ENCODE results near the gene OPRD1. TPM values are rescaled to one million over a fixed set of nuclear protein-coding genes. Genes with fewer than 3 reads are reported as not detected.

Gene OPRD1
- polyA plus RNA-seq, 1 of the 3 experiments (the other 2 are of a cell fraction) = 0.07 TPM

DNA sequence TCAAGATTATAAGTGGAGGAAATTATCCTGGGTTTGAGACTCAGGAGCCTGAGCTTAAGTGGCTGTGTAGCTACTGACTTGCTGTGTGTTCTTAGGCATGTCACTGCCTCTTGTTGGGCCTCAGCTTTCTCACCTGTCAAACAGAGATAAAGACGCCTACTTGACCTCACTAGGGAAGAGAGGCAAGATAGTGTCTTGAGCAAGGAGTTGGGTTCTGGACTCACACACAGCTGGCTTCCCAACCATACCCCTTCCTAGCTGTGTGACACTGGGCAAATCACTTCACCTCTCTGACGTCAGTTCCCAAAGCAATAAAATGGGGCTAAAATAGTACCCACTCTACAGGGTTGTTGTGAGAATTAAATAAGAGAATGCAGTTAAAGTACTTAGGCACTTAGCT, 90.8 kb downstream of the OPRD1 start:
- no peak overlapping the region for H3K9ac ChIP-seq
- H3K9me3 ChIP-seq = no peaks in the 10 kb centered on the region
- TF ChIP-seq YY1 (IDR thresholded peaks at IDR 0.05; ENCODE audit: low read depth) (no peak), NRF1 (IDR thresholded peaks at IDR 0.05; ENCODE audit: low read depth, low read length) (no peak), CTCF (IDR thresholded peaks at IDR 0.05) (no peak), FOXM1 (IDR thresholded peaks at IDR 0.05; ENCODE audit: low read depth) (no peak), TEAD4 (IDR thresholded peaks at IDR 0.05; ENCODE audit: borderline replicate concordance, insufficient read depth) (no peak), MXI1 (IDR thresholded peaks at IDR 0.05; ENCODE audit: low read depth, low read length) (no peak), USF2 (IDR thresholded peaks at IDR 0.05; ENCODE audit: borderline replicate concordance, low read depth, low read length) (no peak), JUND (IDR thresholded peaks at IDR 0.05) (no peak), FOXJ3 (CRISPR knock-in tag; IDR thresholded peaks at IDR 0.05) (no peak), FOSL2 (IDR thresholded peaks at IDR 0.05; ENCODE audit: borderline replicate concordance, low read depth) (no peak), POLR2AphosphoS5 (IDR thresholded peaks at IDR 0.05; ENCODE audit: low read depth, low read length) (no peak), TCF12 (IDR thresholded peaks at IDR 0.05) (no peak)
- TF ChIP-seq, protein P1, sequence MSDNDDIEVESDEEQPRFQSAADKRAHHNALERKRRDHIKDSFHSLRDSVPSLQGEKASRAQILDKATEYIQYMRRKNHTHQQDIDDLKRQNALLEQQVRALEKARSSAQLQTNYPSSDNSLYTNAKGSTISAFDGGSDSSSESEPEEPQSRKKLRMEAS (IDR thresholded peaks at IDR 0.05; ENCODE audit: low read depth) = no peak
- H3K9me2 ChIP-seq = no peaks in the 10 kb centered on the region
- H3K27ac ChIP-seq (ENCODE audit: low read depth in 2 of 2, low read length in 1 of 2) = no peak overlapping the region
- ChIA-PET CTCF (interaction anchor here (0.9 to 2.0 kb wide), 4 partner anchors 8 to 132 kb away, joined by 4 to 6 read pairs (median 5); no protein-coding TSS in a partner anchor), POLR2A (interaction anchor here (1.4 kb wide), 1 partner anchor 11 kb away, joined by 11 read pairs; the partner anchor contains the start of gene EPB41)
- H4K20me1 ChIP-seq (ENCODE audit: insufficient read depth) = no peaks in the 10 kb centered on the region
- WGBS (ENCODE audit: low lambda C conversion rate) = 93% methylated on average over 2 of the region's 2 CpGs
- H3K4me3 ChIP-seq (ENCODE audit: low read depth in 2 of 2, low read length in 1 of 2) = no peak overlapping the region
- peaks cover 13 to 17% of the 10 kb centered on the region in 2 experiments; a peak in 2 of 4 replicates for H3K4me1 ChIP-seq (ENCODE audit: control insufficient read depth in 1 of 2, insufficient read depth in 2 of 2, low read depth in 1 of 2, low read length in 1 of 2)
- H3K79me2 ChIP-seq (ENCODE audit: insufficient read depth) = no peaks in the 10 kb centered on the region
- no peaks in the 10 kb centered on the region for H3K27me3 ChIP-seq (ENCODE audit: insufficient read depth)
- H3K36me3 ChIP-seq (replicated peaks in 1 of 2; ENCODE audit: control insufficient read depth in 1 of 2, insufficient read depth in 2 of 2, low read length in 1 of 2) = no peaks in the 10 kb centered on the region
- no peaks in the 10 kb centered on the region for H3F3A ChIP-seq (replicated peaks; ENCODE audit: insufficient read depth)
- no peak overlapping the region for H2AFZ ChIP-seq (ENCODE audit: low read depth)
- no peak for DNase-seq
- H3K4me2 ChIP-seq = no peak overlapping the region

- no peaks in the 10 kb centered on the region for H3K36me3 ChIP-seq (replicated peaks in 1 of 2; ENCODE audit: control insufficient read depth in 1 of 2, insufficient read depth in 2 of 2, low read length in 1 of 2)
- H4K20me1 ChIP-seq (ENCODE audit: insufficient read depth) = no peaks in the 10 kb centered on the region
- no peak overlapping the region for H3K9ac ChIP-seq
- H3K4me1 ChIP-seq (ENCODE audit: control insufficient read depth in 1 of 2, insufficient read depth in 2 of 2, low read depth in 1 of 2, low read length in 1 of 2) = peaks cover 0 to 4% of the 10 kb centered on the region in 2 experiments; a peak in 1 of 4 replicates
- TF ChIP-seq POLR2AphosphoS5 (IDR thresholded peaks at IDR 0.05; ENCODE audit: low read depth, low read length) (no peak), FOXM1 (IDR thresholded peaks at IDR 0.05; ENCODE audit: low read depth) (no peak), YY1 (IDR thresholded peaks at IDR 0.05; ENCODE audit: low read depth) (no peak), RFX5 (IDR thresholded peaks at IDR 0.05; ENCODE audit: low read length) (no peak), FOSL2 (IDR thresholded peaks at IDR 0.05; ENCODE audit: borderline replicate concordance, low read depth) (no peak), PBX3 (IDR thresholded peaks at IDR 0.05) (no peak), USF2 (IDR thresholded peaks at IDR 0.05; ENCODE audit: borderline replicate concordance, low read depth, low read length) (no peak), IRF3 (IDR thresholded peaks at IDR 0.05; ENCODE audit: low read depth, low read length) (no peak), TEAD4 (IDR thresholded peaks at IDR 0.05; ENCODE audit: borderline replicate concordance, insufficient read depth) (no peak)
- TF ChIP-seq, protein P2, sequence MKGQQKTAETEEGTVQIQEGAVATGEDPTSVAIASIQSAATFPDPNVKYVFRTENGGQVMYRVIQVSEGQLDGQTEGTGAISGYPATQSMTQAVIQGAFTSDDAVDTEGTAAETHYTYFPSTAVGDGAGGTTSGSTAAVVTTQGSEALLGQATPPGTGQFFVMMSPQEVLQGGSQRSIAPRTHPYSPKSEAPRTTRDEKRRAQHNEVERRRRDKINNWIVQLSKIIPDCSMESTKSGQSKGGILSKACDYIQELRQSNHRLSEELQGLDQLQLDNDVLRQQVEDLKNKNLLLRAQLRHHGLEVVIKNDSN (IDR thresholded peaks at IDR 0.05; ENCODE audit: borderline replicate concordance, low read depth) = no peak
- no peaks in the 10 kb centered on the region for H3K27me3 ChIP-seq (ENCODE audit: insufficient read depth)
- ChIA-PET POLR2A (no interaction called here), CTCF (interaction anchor here (2.1 to 2.8 kb wide), 2 partner anchors 24 to 128 kb away, joined by 7 read pairs; no protein-coding TSS in a partner anchor)
- H3K9me3 ChIP-seq = no peaks in the 10 kb centered on the region
- no peak overlapping the region for H2AFZ ChIP-seq (ENCODE audit: low read depth)
- no peak overlapping the region for H3K4me3 ChIP-seq (ENCODE audit: low read depth in 2 of 2, low read length in 1 of 2)
- no peaks in the 10 kb centered on the region for H3K79me2 ChIP-seq (ENCODE audit: insufficient read depth)
- H3F3A ChIP-seq (replicated peaks; ENCODE audit: insufficient read depth) = peaks cover 3% of the 10 kb centered on the region
- 88% methylated on average over 6 of the region's 8 CpGs for WGBS (ENCODE audit: low lambda C conversion rate)
- H3K27ac ChIP-seq (ENCODE audit: low read depth in 2 of 2, low read length in 1 of 2) = no peak overlapping the region
- no peaks in the 10 kb centered on the region for H3K9me2 ChIP-seq
- DNase-seq = no peak
- H3K4me2 ChIP-seq = no peak overlapping the region
Measured at GRCh38 chr1:28905921-28906666, 94.1 kb downstream of the OPRD1 start.
